HepG2 (cell line): Measurements from ENCODE around the gene NPHP3. TPM values are rescaled to one million over a fixed set of nuclear protein-coding genes. Genes with fewer than 3 reads are reported as not detected.
A peak's percentile ranks its signal among the peaks of the same experiment; 100 is the strongest.

ENCODE experiments used
- BCL3 ChIP-seq: sonication (generic); formaldehyde crosslinking; IDR thresholded peaks from 2 replicates; pipeline ENCODE4 v1.5.1; 2020; ENCODE audit warnings: mild to moderate bottlenecking, missing genetic modification reagents, moderate library complexity
- HMG20B ChIP-seq: conservative IDR thresholded peaks from 2 replicates; pipeline ENCODE4 v1.6.1; 2016; ENCODE audit warnings: missing genetic modification reagents, missing compliant biosample characterization
- HNF4A ChIP-seq: sonication (generic); formaldehyde crosslinking; IDR thresholded peaks from 2 replicates; pipeline ENCODE4 v1.4.0; 2020; ENCODE audit warnings: missing genetic modification reagents
- MIER3 ChIP-seq: IDR thresholded peaks from 2 replicates; pipeline ENCODE4 v1.6.1; 2016; ENCODE audit warnings: missing compliant biosample characterization, borderline replicate concordance
- SALL1 ChIP-seq: sonication (generic); formaldehyde crosslinking; IDR thresholded peaks from 2 replicates; pipeline ENCODE4 v1.8.0; 2022; ENCODE audit warnings: mild to moderate bottlenecking, missing genetic modification reagents
- SOX6 ChIP-seq, 2 experiments: fragments of 450-650 bp in 1 of 2; sonication (generic) in 1 of 2; formaldehyde crosslinking in 1 of 2; IDR thresholded peaks; 2 replicates each; pipeline versions ENCODE4 v1.4.0 to v1.6.1; 2017 to 2020; ENCODE audit warnings: antibody characterized with exemption in 1 of 2, mild to moderate bottlenecking in 1 of 2, missing genetic modification reagents in 1 of 2
- WIZ ChIP-seq: sonication (generic); formaldehyde crosslinking; IDR thresholded peaks from 2 replicates; pipeline ENCODE4 v1.5.1; 2020; ENCODE audit warnings: mild to moderate bottlenecking, missing genetic modification reagents
- XBP1 ChIP-seq: sonication (generic); formaldehyde crosslinking; IDR thresholded peaks from 2 replicates; pipeline ENCODE4 v1.5.0; 2020; ENCODE audit warnings: missing genetic modification reagents
- ZBTB25 ChIP-seq: IDR thresholded peaks from 2 replicates; pipeline ENCODE4 v1.6.1; 2018; ENCODE audit warnings: missing genetic modification reagents
- ZFAT ChIP-seq: sonication (generic); formaldehyde crosslinking; conservative IDR thresholded peaks from 2 replicates; pipeline ENCODE4 v1.8.1; 2023; ENCODE audit warnings: missing genetic modification reagents, inconsistent platforms
- ZNF260 ChIP-seq: sonication (generic); formaldehyde crosslinking; IDR thresholded peaks from 2 replicates; pipeline ENCODE4 v1.4.0; 2020; ENCODE audit warnings: missing genetic modification reagents, low read depth, mild to moderate bottlenecking, borderline replicate concordance
- ZNF30 ChIP-seq: sonication (generic); formaldehyde crosslinking; IDR thresholded peaks from 2 replicates; pipeline ENCODE4 v1.5.0; 2020; ENCODE audit warnings: mild to moderate bottlenecking, missing genetic modification reagents
- ZNF580 ChIP-seq: IDR thresholded peaks from 2 replicates; pipeline ENCODE4 v1.6.1; 2016; ENCODE audit warnings: low read depth, borderline replicate concordance
- ZZZ3 ChIP-seq: sonication (generic); formaldehyde crosslinking; IDR thresholded peaks from 2 replicates; pipeline ENCODE4 v1.4.0; 2020; ENCODE audit warnings: missing genetic modification reagents, mild to moderate bottlenecking, borderline replicate concordance
- polyA plus RNA-seq, 8 experiments: library from polyadenylated mRNA; depleted of rRNA in 3 of 8; stranded (reverse) in 7 of 8; unstranded in 1 of 8; fragments of >200 nt; fragmentation: Illumina TruSeq in 4 of 8; extraction: Trizol in 4 of 8; gene quantifications; 2 replicates each; pipeline versions ENCODE4 v1.2.1 to v1.2.3, GENCODE V29; 2011 to 2016; ENCODE audit warnings: low read depth in 4 of 8, missing spikeins in 1 of 8, mixed read lengths in 1 of 8; ENCODE audit not compliant: insufficient read depth in 1 of 8
- total RNA-seq, 5 experiments: library from RNA; depleted of rRNA; stranded (reverse); fragments of >200 nt; fragmentation: Illumina TruSeq; extraction: Trizol; gene quantifications; 2 replicates each; pipeline ENCODE4 v1.2.3, GENCODE V29; 2016; ENCODE audit warnings: low read depth in 1 of 5
- TF ChIP-seq, protein P1 (sequence below): IDR thresholded peaks from 2 replicates; pipeline ENCODE4 v1.4.0; 2020; ENCODE audit warnings: mild to moderate bottlenecking, missing genetic modification reagents
- TF ChIP-seq, protein P2 (sequence below): sonication (generic); formaldehyde crosslinking; IDR thresholded peaks from 2 replicates; pipeline ENCODE4 v1.8.1; 2022; ENCODE audit warnings: mild to moderate bottlenecking, missing genetic modification reagents
- TF ChIP-seq, protein P3 (sequence below): conservative IDR thresholded peaks from 2 replicates; pipeline ENCODE4 v1.6.1; 2018; ENCODE audit warnings: missing genetic modification reagents
- TF ChIP-seq, protein P4 (sequence below): IDR thresholded peaks from 2 replicates; pipeline ENCODE4 v1.6.1; 2016; ENCODE audit warnings: missing compliant biosample characterization, missing genetic modification reagents, borderline replicate concordance

Gene NPHP3
- total and polyA plus RNA-seq, 2 of the 13 experiments (the other 11 are each of a cell fraction or from before 2014, with no cell fraction given): 11.0 to 20.2 TPM

GRCh38 chr3:132659365-132660051 is 62.7 kb downstream of the NPHP3 start, which contains the start of gene ACAD11 (continued):
- 0 out of 2 replicates have a peak, but pooled peaks have one; percentile 19 for TF ChIP-seq ZNF580 (CRISPR knock-in tag)
- TF ChIP-seq, protein P1, sequence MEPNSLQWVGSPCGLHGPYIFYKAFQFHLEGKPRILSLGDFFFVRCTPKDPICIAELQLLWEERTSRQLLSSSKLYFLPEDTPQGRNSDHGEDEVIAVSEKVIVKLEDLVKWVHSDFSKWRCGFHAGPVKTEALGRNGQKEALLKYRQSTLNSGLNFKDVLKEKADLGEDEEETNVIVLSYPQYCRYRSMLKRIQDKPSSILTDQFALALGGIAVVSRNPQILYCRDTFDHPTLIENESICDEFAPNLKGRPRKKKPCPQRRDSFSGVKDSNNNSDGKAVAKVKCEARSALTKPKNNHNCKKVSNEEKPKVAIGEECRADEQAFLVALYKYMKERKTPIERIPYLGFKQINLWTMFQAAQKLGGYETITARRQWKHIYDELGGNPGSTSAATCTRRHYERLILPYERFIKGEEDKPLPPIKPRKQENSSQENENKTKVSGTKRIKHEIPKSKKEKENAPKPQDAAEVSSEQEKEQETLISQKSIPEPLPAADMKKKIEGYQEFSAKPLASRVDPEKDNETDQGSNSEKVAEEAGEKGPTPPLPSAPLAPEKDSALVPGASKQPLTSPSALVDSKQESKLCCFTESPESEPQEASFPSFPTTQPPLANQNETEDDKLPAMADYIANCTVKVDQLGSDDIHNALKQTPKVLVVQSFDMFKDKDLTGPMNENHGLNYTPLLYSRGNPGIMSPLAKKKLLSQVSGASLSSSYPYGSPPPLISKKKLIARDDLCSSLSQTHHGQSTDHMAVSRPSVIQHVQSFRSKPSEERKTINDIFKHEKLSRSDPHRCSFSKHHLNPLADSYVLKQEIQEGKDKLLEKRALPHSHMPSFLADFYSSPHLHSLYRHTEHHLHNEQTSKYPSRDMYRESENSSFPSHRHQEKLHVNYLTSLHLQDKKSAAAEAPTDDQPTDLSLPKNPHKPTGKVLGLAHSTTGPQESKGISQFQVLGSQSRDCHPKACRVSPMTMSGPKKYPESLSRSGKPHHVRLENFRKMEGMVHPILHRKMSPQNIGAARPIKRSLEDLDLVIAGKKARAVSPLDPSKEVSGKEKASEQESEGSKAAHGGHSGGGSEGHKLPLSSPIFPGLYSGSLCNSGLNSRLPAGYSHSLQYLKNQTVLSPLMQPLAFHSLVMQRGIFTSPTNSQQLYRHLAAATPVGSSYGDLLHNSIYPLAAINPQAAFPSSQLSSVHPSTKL (CRISPR knock-in tag): 0 out of 2 replicates have a peak, but pooled peaks have one; percentile 7
- no peak for TF ChIP-seq ZNF260
- TF ChIP-seq SALL1 (CRISPR knock-in tag): no peak; the same call in none of the 2 replicates
- TF ChIP-seq HNF4A (CRISPR knock-in tag): peak; percentile 52
- TF ChIP-seq, protein P2, sequence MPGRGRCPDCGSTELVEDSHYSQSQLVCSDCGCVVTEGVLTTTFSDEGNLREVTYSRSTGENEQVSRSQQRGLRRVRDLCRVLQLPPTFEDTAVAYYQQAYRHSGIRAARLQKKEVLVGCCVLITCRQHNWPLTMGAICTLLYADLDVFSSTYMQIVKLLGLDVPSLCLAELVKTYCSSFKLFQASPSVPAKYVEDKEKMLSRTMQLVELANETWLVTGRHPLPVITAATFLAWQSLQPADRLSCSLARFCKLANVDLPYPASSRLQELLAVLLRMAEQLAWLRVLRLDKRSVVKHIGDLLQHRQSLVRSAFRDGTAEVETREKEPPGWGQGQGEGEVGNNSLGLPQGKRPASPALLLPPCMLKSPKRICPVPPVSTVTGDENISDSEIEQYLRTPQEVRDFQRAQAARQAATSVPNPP (CRISPR knock-in tag): no peak
- no peak for TF ChIP-seq BCL3 (CRISPR knock-in tag)
- no peak for TF ChIP-seq ZNF30 (CRISPR knock-in tag)
- TF ChIP-seq MIER3: 0 out of 2 replicates have a peak, but pooled peaks have one; percentile 21
- no peak for TF ChIP-seq WIZ (CRISPR knock-in tag)
- TF ChIP-seq XBP1 (CRISPR knock-in tag): no peak
- no peak for TF ChIP-seq ZZZ3 (CRISPR knock-in tag)
- TF ChIP-seq ZFAT (CRISPR knock-in tag): no peak
- no peak for TF ChIP-seq SOX6 (IDR thresholded peaks at IDR 0.05)
- peak; percentile 13; the same call in 1 of the 2 replicates for TF ChIP-seq SOX6 (CRISPR knock-in tag; IDR thresholded peaks at IDR 0.05)
- TF ChIP-seq, protein P3, sequence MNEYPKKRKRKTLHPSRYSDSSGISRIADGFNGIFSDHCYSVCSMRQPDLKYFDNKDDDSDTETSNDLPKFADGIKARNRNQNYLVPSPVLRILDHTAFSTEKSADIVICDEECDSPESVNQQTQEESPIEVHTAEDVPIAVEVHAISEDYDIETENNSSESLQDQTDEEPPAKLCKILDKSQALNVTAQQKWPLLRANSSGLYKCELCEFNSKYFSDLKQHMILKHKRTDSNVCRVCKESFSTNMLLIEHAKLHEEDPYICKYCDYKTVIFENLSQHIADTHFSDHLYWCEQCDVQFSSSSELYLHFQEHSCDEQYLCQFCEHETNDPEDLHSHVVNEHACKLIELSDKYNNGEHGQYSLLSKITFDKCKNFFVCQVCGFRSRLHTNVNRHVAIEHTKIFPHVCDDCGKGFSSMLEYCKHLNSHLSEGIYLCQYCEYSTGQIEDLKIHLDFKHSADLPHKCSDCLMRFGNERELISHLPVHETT (CRISPR knock-in tag): no peak
- TF ChIP-seq, protein P4, sequence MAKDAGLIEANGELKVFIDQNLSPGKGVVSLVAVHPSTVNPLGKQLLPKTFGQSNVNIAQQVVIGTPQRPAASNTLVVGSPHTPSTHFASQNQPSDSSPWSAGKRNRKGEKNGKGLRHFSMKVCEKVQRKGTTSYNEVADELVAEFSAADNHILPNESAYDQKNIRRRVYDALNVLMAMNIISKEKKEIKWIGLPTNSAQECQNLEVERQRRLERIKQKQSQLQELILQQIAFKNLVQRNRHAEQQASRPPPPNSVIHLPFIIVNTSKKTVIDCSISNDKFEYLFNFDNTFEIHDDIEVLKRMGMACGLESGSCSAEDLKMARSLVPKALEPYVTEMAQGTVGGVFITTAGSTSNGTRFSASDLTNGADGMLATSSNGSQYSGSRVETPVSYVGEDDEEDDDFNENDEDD: no peak
- TF ChIP-seq HMG20B: no peak
- peak; percentile 5; the same call in 1 of the 2 replicates for TF ChIP-seq ZBTB25 (CRISPR knock-in tag)
